C4-2B (cell line): ENCODE results near the gene PTPRD.

Experiments used
- ZFX ChIP-seq: fragments of 450-650 bp; IDR thresholded peaks from 2 replicates; pipeline ENCODE4 v1.6.1; 2017
- TF ChIP-seq, protein P1 (sequence below): fragments of 450-650 bp; conservative IDR thresholded peaks from 2 replicates; pipeline ENCODE4 v1.5.1; 2017; ENCODE audit warnings: mild to moderate bottlenecking

DNA sequence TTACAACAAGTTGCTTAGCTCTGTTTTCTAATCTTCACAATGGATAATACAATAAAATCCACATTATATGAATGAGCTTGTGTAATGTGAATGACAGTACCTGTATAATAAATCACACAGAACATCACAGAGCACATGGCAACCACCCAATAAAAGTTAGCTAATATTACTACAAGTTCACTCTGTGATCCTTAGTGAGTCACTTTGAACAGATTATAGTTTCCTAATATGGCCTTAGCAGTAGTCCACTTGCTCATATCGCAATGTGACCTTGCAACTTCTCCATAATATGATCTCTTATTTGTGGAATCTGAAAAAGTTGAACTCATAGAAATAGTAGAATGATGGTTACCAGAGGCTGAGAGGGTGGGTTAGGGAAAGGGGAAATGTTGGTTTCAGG is 361.3 kb downstream of the PTPRD start:
- TF ChIP-seq, protein P1, sequence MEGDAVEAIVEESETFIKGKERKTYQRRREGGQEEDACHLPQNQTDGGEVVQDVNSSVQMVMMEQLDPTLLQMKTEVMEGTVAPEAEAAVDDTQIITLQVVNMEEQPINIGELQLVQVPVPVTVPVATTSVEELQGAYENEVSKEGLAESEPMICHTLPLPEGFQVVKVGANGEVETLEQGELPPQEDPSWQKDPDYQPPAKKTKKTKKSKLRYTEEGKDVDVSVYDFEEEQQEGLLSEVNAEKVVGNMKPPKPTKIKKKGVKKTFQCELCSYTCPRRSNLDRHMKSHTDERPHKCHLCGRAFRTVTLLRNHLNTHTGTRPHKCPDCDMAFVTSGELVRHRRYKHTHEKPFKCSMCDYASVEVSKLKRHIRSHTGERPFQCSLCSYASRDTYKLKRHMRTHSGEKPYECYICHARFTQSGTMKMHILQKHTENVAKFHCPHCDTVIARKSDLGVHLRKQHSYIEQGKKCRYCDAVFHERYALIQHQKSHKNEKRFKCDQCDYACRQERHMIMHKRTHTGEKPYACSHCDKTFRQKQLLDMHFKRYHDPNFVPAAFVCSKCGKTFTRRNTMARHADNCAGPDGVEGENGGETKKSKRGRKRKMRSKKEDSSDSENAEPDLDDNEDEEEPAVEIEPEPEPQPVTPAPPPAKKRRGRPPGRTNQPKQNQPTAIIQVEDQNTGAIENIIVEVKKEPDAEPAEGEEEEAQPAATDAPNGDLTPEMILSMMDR: no peak
- TF ChIP-seq ZFX: no peak
